WTC11 (cell line): ENCODE measurements around the gene ORC4.

Source experiments
- ETV6 ChIP-seq: sonication (generic); formaldehyde crosslinking; IDR thresholded peaks from 2 replicates; pipeline ENCODE4 v1.8.1; 2022; ENCODE audit warnings: mild to moderate bottlenecking, missing genetic modification reagents
- FOXP1 ChIP-seq: sonication (generic); formaldehyde crosslinking; IDR thresholded peaks from 2 replicates; pipeline ENCODE4 v1.8.0; 2022; ENCODE audit warnings: missing genetic modification reagents, mild to moderate bottlenecking, moderate library complexity, borderline replicate concordance
- IRF2 ChIP-seq: sonication (generic); formaldehyde crosslinking; IDR thresholded peaks from 2 replicates; pipeline ENCODE4 v1.8.0; 2022; ENCODE audit warnings: low read depth, missing genetic modification reagents, borderline replicate concordance
- NR2C2 ChIP-seq: sonication (generic); formaldehyde crosslinking; IDR thresholded peaks from 2 replicates; pipeline ENCODE4 v1.8.0; 2022; ENCODE audit warnings: mild to moderate bottlenecking, missing genetic modification reagents
- SMAD4 ChIP-seq: sonication (generic); formaldehyde crosslinking; IDR thresholded peaks from 2 replicates; pipeline ENCODE4 v1.8.0; 2022; ENCODE audit warnings: mild to moderate bottlenecking, missing genetic modification reagents
- ZNF232 ChIP-seq: sonication (generic); formaldehyde crosslinking; IDR thresholded peaks from 2 replicates; pipeline ENCODE4 v1.8.0; 2022; ENCODE audit warnings: mild to moderate bottlenecking, missing genetic modification reagents
- ZNF263 ChIP-seq: sonication (generic); formaldehyde crosslinking; IDR thresholded peaks from 2 replicates; pipeline ENCODE4 v1.8.1; 2022; ENCODE audit warnings: low read depth, mild to moderate bottlenecking, moderate library complexity, missing genetic modification reagents
- TF ChIP-seq, protein P1 (sequence below): sonication (generic); formaldehyde crosslinking; IDR thresholded peaks from 2 replicates; pipeline ENCODE4 v1.8.0; 2022; ENCODE audit warnings: mild to moderate bottlenecking, missing genetic modification reagents
- TF ChIP-seq, protein P2 (sequence below): fragments of 200-600 bp; IDR thresholded peaks from 2 replicates; pipeline ENCODE4 v1.8.0; 2022; ENCODE audit warnings: antibody characterized with exemption
- TF ChIP-seq, protein P3 (sequence below): sonication (generic); formaldehyde crosslinking; IDR thresholded peaks from 2 replicates; pipeline ENCODE4 v1.8.1; 2022; ENCODE audit warnings: mild to moderate bottlenecking, moderate library complexity, missing genetic modification reagents
- TF ChIP-seq, protein P4 (sequence below): fragments of 250-450 bp; sonication (Bioruptor Pico); IDR thresholded peaks from 2 replicates; pipeline ENCODE4 v1.9.0; 2021; ENCODE audit warnings: mild to moderate bottlenecking, borderline replicate concordance
- TF ChIP-seq, protein P5 (sequence below): sonication (generic); formaldehyde crosslinking; IDR thresholded peaks from 2 replicates; pipeline ENCODE4 v1.8.1; 2023; ENCODE audit warnings: mild to moderate bottlenecking, missing genetic modification reagents, borderline replicate concordance

DNA sequence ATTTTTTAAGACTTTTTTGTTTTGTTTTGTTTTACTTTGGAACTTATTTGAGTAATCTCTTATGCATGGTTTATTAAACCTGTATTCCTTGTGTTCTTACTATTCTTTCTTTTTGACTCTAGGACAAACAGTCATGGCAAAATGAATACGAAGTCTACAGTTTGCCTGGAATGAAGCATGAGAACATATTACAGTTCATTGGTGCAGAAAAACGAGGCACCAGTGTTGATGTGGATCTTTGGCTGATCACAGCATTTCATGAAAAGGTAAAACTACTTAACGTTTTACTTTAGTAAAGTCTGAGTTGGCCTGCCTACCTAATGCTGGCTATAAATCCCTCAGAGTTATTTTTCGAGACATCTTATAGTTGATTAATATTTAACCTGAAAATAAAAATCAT is 103.4 kb downstream of the ORC4 start:
- TF ChIP-seq, protein P1, sequence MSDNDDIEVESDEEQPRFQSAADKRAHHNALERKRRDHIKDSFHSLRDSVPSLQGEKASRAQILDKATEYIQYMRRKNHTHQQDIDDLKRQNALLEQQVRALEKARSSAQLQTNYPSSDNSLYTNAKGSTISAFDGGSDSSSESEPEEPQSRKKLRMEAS (CRISPR knock-in tag): no peak
- TF ChIP-seq ZNF232 (no peak), SMAD4 (CRISPR knock-in tag) (no peak), NR2C2 (CRISPR knock-in tag) (no peak), FOXP1 (CRISPR knock-in tag) (no peak), IRF2 (no peak), ZNF263 (CRISPR knock-in tag) (no peak), ETV6 (CRISPR knock-in tag) (no peak)
- TF ChIP-seq, protein P2, sequence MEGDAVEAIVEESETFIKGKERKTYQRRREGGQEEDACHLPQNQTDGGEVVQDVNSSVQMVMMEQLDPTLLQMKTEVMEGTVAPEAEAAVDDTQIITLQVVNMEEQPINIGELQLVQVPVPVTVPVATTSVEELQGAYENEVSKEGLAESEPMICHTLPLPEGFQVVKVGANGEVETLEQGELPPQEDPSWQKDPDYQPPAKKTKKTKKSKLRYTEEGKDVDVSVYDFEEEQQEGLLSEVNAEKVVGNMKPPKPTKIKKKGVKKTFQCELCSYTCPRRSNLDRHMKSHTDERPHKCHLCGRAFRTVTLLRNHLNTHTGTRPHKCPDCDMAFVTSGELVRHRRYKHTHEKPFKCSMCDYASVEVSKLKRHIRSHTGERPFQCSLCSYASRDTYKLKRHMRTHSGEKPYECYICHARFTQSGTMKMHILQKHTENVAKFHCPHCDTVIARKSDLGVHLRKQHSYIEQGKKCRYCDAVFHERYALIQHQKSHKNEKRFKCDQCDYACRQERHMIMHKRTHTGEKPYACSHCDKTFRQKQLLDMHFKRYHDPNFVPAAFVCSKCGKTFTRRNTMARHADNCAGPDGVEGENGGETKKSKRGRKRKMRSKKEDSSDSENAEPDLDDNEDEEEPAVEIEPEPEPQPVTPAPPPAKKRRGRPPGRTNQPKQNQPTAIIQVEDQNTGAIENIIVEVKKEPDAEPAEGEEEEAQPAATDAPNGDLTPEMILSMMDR: no peak
- TF ChIP-seq, protein P3, sequence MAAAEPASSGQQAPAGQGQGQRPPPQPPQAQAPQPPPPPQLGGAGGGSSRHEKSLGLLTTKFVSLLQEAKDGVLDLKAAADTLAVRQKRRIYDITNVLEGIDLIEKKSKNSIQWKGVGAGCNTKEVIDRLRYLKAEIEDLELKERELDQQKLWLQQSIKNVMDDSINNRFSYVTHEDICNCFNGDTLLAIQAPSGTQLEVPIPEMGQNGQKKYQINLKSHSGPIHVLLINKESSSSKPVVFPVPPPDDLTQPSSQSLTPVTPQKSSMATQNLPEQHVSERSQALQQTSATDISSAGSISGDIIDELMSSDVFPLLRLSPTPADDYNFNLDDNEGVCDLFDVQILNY (CRISPR knock-in tag): no peak
- TF ChIP-seq, protein P4, sequence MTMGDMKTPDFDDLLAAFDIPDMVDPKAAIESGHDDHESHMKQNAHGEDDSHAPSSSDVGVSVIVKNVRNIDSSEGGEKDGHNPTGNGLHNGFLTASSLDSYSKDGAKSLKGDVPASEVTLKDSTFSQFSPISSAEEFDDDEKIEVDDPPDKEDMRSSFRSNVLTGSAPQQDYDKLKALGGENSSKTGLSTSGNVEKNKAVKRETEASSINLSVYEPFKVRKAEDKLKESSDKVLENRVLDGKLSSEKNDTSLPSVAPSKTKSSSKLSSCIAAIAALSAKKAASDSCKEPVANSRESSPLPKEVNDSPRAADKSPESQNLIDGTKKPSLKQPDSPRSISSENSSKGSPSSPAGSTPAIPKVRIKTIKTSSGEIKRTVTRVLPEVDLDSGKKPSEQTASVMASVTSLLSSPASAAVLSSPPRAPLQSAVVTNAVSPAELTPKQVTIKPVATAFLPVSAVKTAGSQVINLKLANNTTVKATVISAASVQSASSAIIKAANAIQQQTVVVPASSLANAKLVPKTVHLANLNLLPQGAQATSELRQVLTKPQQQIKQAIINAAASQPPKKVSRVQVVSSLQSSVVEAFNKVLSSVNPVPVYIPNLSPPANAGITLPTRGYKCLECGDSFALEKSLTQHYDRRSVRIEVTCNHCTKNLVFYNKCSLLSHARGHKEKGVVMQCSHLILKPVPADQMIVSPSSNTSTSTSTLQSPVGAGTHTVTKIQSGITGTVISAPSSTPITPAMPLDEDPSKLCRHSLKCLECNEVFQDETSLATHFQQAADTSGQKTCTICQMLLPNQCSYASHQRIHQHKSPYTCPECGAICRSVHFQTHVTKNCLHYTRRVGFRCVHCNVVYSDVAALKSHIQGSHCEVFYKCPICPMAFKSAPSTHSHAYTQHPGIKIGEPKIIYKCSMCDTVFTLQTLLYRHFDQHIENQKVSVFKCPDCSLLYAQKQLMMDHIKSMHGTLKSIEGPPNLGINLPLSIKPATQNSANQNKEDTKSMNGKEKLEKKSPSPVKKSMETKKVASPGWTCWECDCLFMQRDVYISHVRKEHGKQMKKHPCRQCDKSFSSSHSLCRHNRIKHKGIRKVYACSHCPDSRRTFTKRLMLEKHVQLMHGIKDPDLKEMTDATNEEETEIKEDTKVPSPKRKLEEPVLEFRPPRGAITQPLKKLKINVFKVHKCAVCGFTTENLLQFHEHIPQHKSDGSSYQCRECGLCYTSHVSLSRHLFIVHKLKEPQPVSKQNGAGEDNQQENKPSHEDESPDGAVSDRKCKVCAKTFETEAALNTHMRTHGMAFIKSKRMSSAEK: no peak
- TF ChIP-seq, protein P5, sequence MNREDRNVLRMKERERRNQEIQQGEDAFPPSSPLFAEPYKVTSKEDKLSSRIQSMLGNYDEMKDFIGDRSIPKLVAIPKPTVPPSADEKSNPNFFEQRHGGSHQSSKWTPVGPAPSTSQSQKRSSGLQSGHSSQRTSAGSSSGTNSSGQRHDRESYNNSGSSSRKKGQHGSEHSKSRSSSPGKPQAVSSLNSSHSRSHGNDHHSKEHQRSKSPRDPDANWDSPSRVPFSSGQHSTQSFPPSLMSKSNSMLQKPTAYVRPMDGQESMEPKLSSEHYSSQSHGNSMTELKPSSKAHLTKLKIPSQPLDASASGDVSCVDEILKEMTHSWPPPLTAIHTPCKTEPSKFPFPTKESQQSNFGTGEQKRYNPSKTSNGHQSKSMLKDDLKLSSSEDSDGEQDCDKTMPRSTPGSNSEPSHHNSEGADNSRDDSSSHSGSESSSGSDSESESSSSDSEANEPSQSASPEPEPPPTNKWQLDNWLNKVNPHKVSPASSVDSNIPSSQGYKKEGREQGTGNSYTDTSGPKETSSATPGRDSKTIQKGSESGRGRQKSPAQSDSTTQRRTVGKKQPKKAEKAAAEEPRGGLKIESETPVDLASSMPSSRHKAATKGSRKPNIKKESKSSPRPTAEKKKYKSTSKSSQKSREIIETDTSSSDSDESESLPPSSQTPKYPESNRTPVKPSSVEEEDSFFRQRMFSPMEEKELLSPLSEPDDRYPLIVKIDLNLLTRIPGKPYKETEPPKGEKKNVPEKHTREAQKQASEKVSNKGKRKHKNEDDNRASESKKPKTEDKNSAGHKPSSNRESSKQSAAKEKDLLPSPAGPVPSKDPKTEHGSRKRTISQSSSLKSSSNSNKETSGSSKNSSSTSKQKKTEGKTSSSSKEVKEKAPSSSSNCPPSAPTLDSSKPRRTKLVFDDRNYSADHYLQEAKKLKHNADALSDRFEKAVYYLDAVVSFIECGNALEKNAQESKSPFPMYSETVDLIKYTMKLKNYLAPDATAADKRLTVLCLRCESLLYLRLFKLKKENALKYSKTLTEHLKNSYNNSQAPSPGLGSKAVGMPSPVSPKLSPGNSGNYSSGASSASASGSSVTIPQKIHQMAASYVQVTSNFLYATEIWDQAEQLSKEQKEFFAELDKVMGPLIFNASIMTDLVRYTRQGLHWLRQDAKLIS (CRISPR knock-in tag): no peak
